HepG2 (cell line): ENCODE data around the gene PRPSAP1. TPM values are rescaled to one million over a fixed set of nuclear protein-coding genes. Genes with fewer than 3 reads are reported as not detected.

Experiments used
- CAMTA2 ChIP-seq: sonication (generic); formaldehyde crosslinking; IDR thresholded peaks from 2 replicates; pipeline ENCODE4 v1.4.0; 2020; ENCODE audit warnings: mild to moderate bottlenecking, missing genetic modification reagents, borderline replicate concordance
- FIP1L1 ChIP-seq: fragments of 200-400 bp; formaldehyde crosslinking; IDR thresholded peaks from 2 replicates; pipeline ENCODE4 v1.6.1; 2018; ENCODE audit warnings: low read depth, mild to moderate bottlenecking, low read length, moderate library complexity, borderline replicate concordance; ENCODE audit not compliant: insufficient read depth
- GATAD2A ChIP-seq: IDR thresholded peaks from 2 replicates; pipeline ENCODE4 v1.6.1; 2016
- HNF4G ChIP-seq, 2 experiments: sonication (generic) in 1 of 2; formaldehyde crosslinking in 1 of 2; IDR thresholded peaks; 2 replicates each; pipeline versions ENCODE4 v1.4.0 to v1.6.1; 2011 to 2020; ENCODE audit warnings: borderline replicate concordance in 2 of 2, low read depth in 2 of 2, mild to moderate bottlenecking in 2 of 2, low read length in 1 of 2, missing genetic modification reagents in 1 of 2, moderate library complexity in 1 of 2
- JUN ChIP-seq: sonication (generic); formaldehyde crosslinking; IDR thresholded peaks from 2 replicates; pipeline ENCODE4 v1.4.0; 2020; ENCODE audit warnings: mild to moderate bottlenecking, missing genetic modification reagents
- MAFG ChIP-seq: sonication (generic); formaldehyde crosslinking; IDR thresholded peaks from 2 replicates; pipeline ENCODE4 v1.5.1; 2020; ENCODE audit warnings: mild to moderate bottlenecking, missing genetic modification reagents
- PRPF4 ChIP-seq: fragments of 200-400 bp; formaldehyde crosslinking; IDR thresholded peaks from 2 replicates; pipeline ENCODE4 v1.6.1; 2016; ENCODE audit warnings: low read length, low read depth; ENCODE audit not compliant: poor library complexity, severe bottlenecking
- RARA ChIP-seq: IDR thresholded peaks from 2 replicates; pipeline ENCODE4 v1.6.1; 2016; ENCODE audit warnings: missing genetic modification reagents, missing compliant biosample characterization
- RFXANK ChIP-seq: IDR thresholded peaks from 2 replicates; pipeline ENCODE4 v1.6.1; 2016
- SMARCE1 ChIP-seq: fragments of 450-650 bp; IDR thresholded peaks from 2 replicates; pipeline ENCODE4 v1.6.1; 2017; ENCODE audit warnings: borderline replicate concordance
- SOX6 ChIP-seq, 2 experiments: fragments of 450-650 bp in 1 of 2; sonication (generic) in 1 of 2; formaldehyde crosslinking in 1 of 2; IDR thresholded peaks; 2 replicates each; pipeline versions ENCODE4 v1.4.0 to v1.6.1; 2017 to 2020; ENCODE audit warnings: antibody characterized with exemption in 1 of 2, mild to moderate bottlenecking in 1 of 2, missing genetic modification reagents in 1 of 2
- TRIM24 ChIP-seq: sonication (generic); formaldehyde crosslinking; IDR thresholded peaks from 2 replicates; pipeline ENCODE4 v1.8.0; 2022; ENCODE audit warnings: mild to moderate bottlenecking, missing genetic modification reagents
- ZNF207 ChIP-seq: fragments of 450-650 bp; IDR thresholded peaks from 2 replicates; pipeline ENCODE4 v1.6.1; 2016; ENCODE audit warnings: antibody characterized with exemption, borderline replicate concordance
- ZNF224 ChIP-seq: sonication (generic); formaldehyde crosslinking; IDR thresholded peaks from 2 replicates; pipeline ENCODE4 v1.5.0; 2020; ENCODE audit warnings: mild to moderate bottlenecking, missing genetic modification reagents
- ZNF234 ChIP-seq: sonication (generic); formaldehyde crosslinking; conservative IDR thresholded peaks from 2 replicates; pipeline ENCODE4 v1.5.1; 2020; ENCODE audit warnings: mild to moderate bottlenecking, missing genetic modification reagents
- ZNF235 ChIP-seq: sonication (generic); formaldehyde crosslinking; IDR thresholded peaks from 2 replicates; pipeline ENCODE4 v1.8.1; 2023; ENCODE audit warnings: mild to moderate bottlenecking, missing genetic modification reagents, borderline replicate concordance
- ZNF431 ChIP-seq: sonication (generic); formaldehyde crosslinking; IDR thresholded peaks from 2 replicates; pipeline ENCODE4 v1.9.0; 2022; ENCODE audit warnings: missing genetic modification reagents, low read depth, mild to moderate bottlenecking, borderline replicate concordance
- ZNF451 ChIP-seq: sonication (generic); formaldehyde crosslinking; IDR thresholded peaks from 2 replicates; pipeline ENCODE4 v1.5.0; 2020; ENCODE audit warnings: mild to moderate bottlenecking, missing genetic modification reagents
- ZNF549 ChIP-seq: sonication (generic); formaldehyde crosslinking; IDR thresholded peaks from 2 replicates; pipeline ENCODE4 v1.5.0; 2020; ENCODE audit warnings: missing genetic modification reagents
- ZNF883 ChIP-seq: sonication (generic); formaldehyde crosslinking; IDR thresholded peaks from 2 replicates; pipeline ENCODE4 v1.5.1; 2020; ENCODE audit warnings: mild to moderate bottlenecking, missing genetic modification reagents; ENCODE audit errors: not compliant biosample characterization
- ZSCAN22 ChIP-seq: sonication (generic); formaldehyde crosslinking; IDR thresholded peaks from 2 replicates; pipeline ENCODE4 v1.4.0; 2020; ENCODE audit warnings: mild to moderate bottlenecking, missing genetic modification reagents
- polyA plus RNA-seq, 8 experiments: library from polyadenylated mRNA; depleted of rRNA in 3 of 8; stranded (reverse) in 7 of 8; unstranded in 1 of 8; fragments of >200 nt; fragmentation: Illumina TruSeq in 4 of 8; extraction: Trizol in 4 of 8; gene quantifications; 2 replicates each; pipeline versions ENCODE4 v1.2.1 to v1.2.3, GENCODE V29; 2011 to 2016; ENCODE audit warnings: low read depth in 4 of 8, missing spikeins in 1 of 8, mixed read lengths in 1 of 8; ENCODE audit not compliant: insufficient read depth in 1 of 8
- total RNA-seq, 5 experiments: library from RNA; depleted of rRNA; stranded (reverse); fragments of >200 nt; fragmentation: Illumina TruSeq; extraction: Trizol; gene quantifications; 2 replicates each; pipeline ENCODE4 v1.2.3, GENCODE V29; 2016; ENCODE audit warnings: low read depth in 1 of 5
- TF ChIP-seq, protein P1 (sequence below): sonication (generic); formaldehyde crosslinking; IDR thresholded peaks from 2 replicates; pipeline ENCODE4 v1.5.1; 2020; ENCODE audit warnings: missing genetic modification reagents, mild to moderate bottlenecking, borderline replicate concordance
- TF ChIP-seq, protein P2 (sequence below): sonication (generic); formaldehyde crosslinking; IDR thresholded peaks from 2 replicates; pipeline ENCODE4 v1.8.0; 2022; ENCODE audit warnings: low read depth, missing genetic modification reagents

Gene PRPSAP1
- total and polyA plus RNA-seq, 2 of the 13 experiments (the other 11 are each of a cell fraction or from before 2014, with no cell fraction given), result 91.1 to 314 TPM

DNA sequence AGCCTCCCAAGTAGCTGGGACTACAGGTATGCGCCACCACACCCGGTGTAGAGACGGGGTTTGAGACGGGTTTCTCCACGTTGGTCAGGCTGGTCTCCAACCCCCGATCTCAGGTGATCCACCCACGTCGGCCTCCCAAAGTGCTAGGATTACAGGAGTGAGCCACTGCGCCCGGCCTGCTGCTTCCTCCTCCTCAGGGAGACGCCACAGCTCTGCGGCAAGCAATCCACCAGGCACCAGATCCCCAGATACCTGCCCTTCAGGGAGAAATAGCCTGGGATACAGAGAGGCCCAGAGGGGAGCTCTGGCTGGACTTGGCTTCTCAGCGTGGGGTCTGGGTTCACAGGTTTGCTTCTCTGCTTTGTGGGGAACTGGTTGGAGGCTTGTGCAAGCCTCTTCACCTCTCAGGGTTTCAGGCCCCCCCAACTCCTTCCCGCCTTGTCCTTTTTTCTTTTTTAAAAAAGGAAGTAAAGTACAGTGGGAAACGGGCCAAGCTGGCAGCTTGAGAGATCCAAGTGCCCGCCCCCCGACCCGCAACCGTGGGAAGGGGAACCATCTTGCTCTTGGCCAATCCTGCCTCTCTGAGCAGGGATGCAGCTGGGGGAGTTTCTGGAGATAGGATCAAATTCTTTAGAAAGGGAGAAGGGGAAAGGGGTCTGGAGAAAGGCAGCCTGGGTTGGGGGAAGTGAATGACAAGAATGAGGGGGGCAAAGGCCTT lies 28.1 kb upstream of the PRPSAP1 start (continued):
- TF ChIP-seq ZNF224 (CRISPR knock-in tag), result no peak
- TF ChIP-seq RARA, result no peak
- peak; percentile 24; the same call in 1 of the 2 replicates for TF ChIP-seq ZSCAN22 (CRISPR knock-in tag)
- TF ChIP-seq ZNF451 (CRISPR knock-in tag), result no peak
- TF ChIP-seq TRIM24 (CRISPR knock-in tag), result no peak
- TF ChIP-seq SOX6 (IDR thresholded peaks at IDR 0.05), result no peak
- TF ChIP-seq SOX6 (CRISPR knock-in tag; IDR thresholded peaks at IDR 0.05), result no peak
- TF ChIP-seq GATAD2A (CRISPR knock-in tag), result no peak
- TF ChIP-seq ZNF207, result no peak
- no peak for TF ChIP-seq ZNF883 (CRISPR knock-in tag)
- no peak for TF ChIP-seq SMARCE1
- TF ChIP-seq, protein P1, sequence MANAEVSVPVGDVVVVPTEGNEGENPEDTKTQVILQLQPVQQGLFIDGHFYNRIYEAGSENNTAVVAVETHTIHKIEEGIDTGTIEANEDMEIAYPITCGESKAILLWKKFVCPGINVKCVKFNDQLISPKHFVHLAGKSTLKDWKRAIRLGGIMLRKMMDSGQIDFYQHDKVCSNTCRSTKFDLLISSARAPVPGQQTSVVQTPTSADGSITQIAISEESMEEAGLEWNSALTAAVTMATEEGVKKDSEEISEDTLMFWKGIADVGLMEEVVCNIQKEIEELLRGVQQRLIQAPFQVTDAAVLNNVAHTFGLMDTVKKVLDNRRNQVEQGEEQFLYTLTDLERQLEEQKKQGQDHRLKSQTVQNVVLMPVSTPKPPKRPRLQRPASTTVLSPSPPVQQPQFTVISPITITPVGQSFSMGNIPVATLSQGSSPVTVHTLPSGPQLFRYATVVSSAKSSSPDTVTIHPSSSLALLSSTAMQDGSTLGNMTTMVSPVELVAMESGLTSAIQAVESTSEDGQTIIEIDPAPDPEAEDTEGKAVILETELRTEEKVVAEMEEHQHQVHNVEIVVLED (CRISPR knock-in tag), result no peak
- TF ChIP-seq JUN, result no peak
- 0 out of 2 replicates have a peak, but pooled peaks have one; percentile 17 for TF ChIP-seq FIP1L1
- TF ChIP-seq MAFG, result no peak
- TF ChIP-seq RFXANK (CRISPR knock-in tag), result no peak
- no peak for TF ChIP-seq HNF4G (IDR thresholded peaks at IDR 0.05; ENCODE audit: borderline replicate concordance, low read depth, low read length)
- TF ChIP-seq HNF4G (CRISPR knock-in tag; IDR thresholded peaks at IDR 0.05; ENCODE audit: borderline replicate concordance, low read depth), result no peak
- TF ChIP-seq PRPF4, result peak; percentile 57
- TF ChIP-seq ZNF234 (CRISPR knock-in tag), result no peak
- TF ChIP-seq, protein P2, sequence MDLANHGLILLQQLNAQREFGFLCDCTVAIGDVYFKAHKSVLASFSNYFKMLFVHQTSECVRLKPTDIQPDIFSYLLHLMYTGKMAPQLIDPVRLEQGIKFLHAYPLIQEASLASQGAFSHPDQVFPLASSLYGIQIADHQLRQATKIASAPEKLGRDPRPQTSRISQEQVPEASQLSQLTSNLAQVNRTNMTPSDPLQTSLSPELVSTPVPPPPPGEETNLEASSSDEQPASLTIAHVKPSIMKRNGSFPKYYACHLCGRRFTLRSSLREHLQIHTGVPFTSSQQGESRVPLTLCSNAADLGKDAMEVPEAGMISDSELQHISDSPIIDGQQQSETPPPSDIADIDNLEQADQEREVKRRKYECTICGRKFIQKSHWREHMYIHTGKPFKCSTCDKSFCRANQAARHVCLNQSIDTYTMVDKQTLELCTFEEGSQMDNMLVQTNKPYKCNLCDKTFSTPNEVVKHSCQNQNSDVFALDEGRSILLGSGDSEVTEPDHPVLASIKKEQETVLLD (CRISPR knock-in tag), result peak; percentile 47; the same call in 1 of the 2 replicates
- TF ChIP-seq ZNF431 (CRISPR knock-in tag), result no peak
- TF ChIP-seq ZNF235 (CRISPR knock-in tag), result no peak
- TF ChIP-seq CAMTA2 (CRISPR knock-in tag), result no peak; the same call in 1 of the 2 replicates
- no peak for TF ChIP-seq ZNF549 (CRISPR knock-in tag)
